ENCODE data around the gene UCKL1.
"Not testable (repeated sequence)": the region's sequence is repeated elsewhere in the genome, so short reads cannot be mapped to it uniquely, and the experiment has no call there.

The UCKL1 gene

DNA sequence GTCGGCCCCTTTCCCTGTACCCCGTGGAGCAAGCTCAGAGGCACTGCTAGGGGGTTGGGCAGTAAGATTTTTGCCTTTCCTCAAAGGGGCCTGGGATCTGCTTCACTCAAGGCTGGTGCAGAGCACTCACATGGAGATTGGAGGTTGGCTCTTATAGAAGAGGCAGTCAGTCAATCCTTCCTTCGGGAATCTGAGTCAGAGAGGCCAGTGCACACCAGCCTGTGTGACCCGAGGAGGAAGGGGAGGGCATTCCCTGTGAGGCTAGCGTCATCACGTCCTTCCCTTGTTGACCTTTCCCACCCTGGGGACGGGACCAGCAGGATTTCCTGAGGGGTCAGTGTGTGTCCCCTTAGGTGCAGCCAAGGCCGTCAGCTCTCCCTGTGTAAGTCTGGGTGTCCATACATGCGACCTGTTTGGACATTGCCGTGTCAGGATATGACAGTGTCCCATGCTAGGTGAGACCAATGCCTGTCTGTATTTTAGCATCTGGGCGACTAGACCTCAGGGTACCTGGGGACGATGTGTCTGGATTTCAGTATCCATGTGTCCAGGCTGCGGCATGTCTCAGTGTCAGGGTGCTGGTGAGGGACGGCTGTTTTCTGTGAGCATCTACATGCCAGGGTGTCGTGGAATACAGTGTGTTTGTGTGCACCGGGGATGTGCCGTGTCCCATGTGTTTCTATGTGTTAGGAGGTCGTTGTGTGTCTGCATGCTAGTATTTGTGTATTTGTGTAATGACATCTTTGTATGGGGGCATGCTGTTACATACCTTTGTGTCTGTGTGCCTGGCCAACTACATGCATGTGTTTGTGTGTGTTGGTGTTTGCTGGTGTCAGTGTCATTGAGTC is 16.3 kb upstream of the UCKL1 start:
- DNase-seq, result no peak

GRCh38 chr20:63971960-63972311 is 15.7 kb upstream of the UCKL1 start:
- DNase-seq, result not testable (repeated sequence)

- DNase-seq, result no peak
Measured at GRCh38 chr20:63970714-63971431, 14.7 kb upstream of the UCKL1 start.

GRCh38 chr20:63969838-63970713 is 13.9 kb upstream of the UCKL1 start, which contains the start of gene ZNF512B:
TSS of gene ZNF512B (minus strand) at chr20:63969930. CDS start at chr20:63967950, 1,980 bp downstream.
- no peak for DNase-seq

DNA sequence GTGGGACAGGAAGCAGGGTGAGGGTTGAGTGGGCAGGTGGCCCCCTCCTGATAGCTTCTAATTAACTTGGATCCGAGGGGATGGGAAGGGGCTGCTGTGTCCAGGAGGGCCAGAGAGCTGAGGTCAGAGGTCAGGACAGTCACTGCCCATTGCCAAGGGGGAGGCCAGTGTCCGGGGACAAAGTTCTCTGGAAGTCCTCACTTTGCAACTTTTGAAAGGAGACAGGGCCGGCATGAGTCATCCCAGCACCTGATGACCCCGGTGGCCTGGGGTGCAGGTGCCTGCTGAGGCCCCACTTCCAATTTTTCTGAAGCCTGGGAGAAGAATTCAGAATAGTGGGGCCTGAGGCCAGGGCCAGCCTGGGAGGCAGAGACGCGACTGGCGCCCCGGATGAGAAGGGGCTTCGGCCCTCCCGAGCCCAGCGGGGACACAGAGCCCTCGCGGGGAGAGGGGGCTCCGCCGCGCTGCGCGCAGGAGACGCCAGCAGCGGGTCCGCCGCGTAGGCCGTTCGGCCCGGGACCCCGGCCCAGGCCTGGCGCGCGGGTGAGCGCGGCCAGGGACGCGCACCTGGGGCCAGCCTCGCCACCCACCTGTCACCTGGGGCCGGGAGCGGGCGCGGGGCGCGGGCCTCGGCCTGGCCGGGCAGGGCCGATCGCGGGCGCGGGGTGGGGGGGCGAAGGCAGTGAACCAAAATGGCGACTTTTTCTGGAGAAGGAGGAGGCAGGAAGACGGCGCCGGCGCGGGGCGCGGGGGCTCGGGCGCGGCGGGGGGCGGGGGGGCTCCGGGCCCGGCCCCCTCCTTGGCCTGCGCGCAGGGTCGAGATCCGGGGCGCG is 12.9 kb upstream of the UCKL1 start:
- no peak for DNase-seq

DNA sequence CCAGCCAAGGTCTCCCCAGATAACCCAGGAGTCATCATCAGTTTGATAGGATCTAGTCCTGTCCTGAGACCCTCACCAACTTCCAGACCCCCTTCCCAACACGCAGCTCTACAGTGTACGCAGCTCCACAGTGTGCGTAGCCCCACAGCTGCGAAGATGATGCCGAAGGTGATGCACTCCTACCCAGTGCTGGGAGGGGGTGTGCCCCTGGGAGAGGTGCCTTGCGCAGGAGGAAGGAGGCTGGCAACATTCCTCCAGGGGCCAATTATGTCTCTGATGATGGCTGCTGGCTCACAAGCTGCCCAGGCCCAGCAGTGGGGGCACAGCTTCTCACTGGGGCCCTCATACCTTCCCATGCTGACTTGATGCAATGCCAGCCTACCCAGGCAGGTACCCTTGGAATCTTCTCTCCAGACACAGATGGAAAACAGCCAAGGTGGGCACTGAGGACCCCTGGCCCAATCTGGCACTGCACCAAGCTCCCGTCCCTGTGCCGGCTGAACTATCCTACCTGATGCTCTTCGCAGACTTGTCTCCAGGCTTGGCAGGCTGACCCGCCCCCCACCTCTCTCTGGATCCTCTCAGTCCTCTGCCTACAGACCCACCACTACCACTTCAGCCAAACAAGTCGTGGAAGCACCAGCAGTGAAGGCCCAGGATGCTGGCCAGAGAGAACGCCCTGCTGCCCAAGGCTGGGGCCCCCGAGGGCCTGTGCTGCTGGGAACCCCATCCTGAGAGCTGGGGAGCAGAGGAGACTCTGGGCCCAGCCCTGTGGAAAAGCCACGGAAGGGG is 12.1 kb upstream of the UCKL1 start:
- DNase-seq, result no peak

- DNase-seq, result no peak
Measured at GRCh38 chr20:63967330-63968135, 11.3 kb upstream of the UCKL1 start.

- no peak for DNase-seq
Measured at GRCh38 chr20:63966944-63967322, 10.7 kb upstream of the UCKL1 start.

DNA sequence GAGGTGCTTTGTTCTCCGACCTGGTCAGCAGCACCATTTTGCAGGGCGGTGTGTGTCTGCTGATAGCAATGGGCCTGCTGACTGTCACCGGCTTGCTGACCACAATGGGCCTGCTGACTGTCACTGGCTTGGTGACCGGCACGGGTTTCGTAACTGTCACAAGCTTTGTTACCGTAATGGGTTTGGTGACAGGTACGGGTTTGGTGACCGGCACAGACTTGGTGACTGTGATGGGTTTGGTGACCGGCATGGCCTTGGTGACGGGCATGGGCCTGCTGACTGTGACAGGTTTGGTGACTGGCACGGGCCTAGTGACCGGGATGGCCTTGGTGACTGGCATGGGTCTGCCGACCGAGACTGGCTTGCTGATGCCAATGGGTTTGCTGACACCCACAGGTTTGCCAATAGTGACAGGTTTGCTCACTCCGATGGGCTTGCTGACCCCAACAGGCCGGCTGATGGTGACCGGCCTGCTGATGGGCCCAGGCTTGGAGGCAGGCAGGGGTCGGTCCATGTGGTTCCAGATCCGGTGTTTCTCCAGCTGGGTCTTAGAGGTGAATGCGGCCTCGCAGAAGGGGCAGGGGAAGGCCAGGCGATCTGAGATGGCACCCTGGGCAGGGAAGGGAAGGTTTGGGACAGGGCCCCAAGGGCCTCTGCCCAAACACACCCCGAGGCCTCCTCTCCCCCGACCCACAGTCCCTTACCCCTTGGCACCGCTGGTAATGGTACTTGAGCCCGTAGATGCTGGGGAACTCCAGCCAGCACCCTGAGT is 10.1 kb upstream of the UCKL1 start:
- DNase-seq, result no peak

- DNase-seq, result no peak
Measured at GRCh38 chr20:63964412-63964811, 8.2 kb upstream of the UCKL1 start.

DNA sequence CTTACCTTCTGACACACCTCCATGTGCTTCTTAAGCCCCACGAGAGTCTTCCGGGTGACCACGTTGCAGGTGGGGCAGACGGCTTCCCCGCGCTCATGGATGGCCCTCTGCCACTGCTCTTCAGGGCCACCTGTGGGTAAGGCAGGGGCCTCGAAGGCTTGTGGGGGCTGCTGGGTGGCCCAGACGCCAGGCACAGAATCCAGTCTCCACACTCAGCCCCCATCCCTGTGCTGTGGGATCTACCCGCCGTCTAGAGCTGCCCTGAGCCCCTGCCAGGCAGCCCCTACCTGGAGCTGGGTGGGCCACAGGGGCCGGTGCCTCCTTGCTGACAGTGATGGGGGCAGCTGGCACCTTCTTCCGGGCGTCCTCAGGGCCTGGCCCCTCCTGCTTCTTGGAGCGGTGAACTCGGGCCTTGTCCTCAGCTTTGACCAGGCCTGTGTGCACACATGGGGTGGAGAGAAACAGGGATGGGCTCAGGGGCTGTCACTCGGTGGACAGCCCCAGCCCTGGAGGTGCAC is 7.6 kb upstream of the UCKL1 start:
- DNase-seq, result no peak

DNA sequence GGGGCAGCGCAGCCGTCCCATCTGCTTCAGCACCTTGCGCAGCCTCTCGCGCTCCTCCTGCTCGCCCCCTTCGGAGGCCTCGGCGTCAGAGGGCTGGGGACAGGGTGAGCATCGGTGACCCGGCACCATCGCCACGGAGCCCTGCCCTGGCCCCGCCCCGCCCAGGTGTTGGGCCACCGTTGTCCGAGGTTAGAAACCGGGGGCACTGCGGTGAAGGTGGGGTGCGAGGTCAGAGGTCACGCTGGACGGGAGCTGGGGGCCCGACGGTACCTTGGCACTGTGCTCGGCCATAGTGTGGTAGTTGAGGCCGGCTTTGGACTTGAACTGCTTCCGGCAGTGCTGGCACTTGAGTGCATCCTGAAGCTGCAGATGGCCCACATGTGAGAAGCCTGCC is 7.1 kb upstream of the UCKL1 start:
- DNase-seq, result no peak

DNA sequence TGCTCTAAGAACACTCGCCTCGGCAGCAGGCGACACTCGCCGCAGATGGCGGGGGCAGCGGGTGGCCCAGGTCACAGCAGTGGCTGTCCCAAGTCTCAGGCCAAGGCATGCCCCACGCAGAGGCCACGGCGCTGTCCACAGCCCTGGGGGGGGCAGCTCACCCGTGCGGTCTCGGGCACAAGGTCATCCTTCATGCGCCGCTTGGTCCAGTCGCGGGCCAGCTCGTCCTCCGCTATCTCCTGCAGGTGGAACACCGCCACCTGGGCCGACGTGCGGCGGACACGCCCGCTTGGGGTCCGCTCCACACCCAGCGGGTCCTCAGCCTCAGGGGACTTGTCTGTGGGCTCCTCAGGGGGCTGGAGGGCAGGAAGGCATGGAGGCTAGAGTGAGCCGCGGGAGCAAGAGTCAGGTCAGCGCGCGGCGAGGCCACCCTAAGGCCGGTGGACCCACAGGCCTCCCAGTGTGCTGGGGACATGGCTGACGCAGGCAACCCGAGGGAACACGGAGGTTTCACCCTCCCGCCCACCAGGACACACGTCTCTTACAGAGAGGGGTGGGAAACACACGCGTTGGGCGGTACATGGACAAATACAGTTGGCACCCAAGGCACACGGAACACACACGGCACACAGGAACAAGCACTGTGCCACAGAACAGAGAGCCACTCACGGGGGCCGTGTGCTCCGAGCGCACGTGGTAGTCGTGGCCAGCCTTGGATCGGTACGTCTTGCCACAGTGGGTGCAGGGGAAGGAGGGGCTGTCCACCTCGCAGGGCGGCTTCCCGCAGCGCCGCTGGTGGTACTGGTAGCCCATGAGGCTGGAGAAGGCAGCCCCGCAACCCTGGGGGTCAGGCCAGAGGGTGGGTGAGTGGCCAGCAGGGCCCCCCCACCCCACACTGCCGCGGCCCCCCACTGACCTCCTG is 6.5 kb upstream of the UCKL1 start:
- DNase-seq, result no peak

GRCh38 chr20:63961664-63962425 is 5.6 kb upstream of the UCKL1 start:
- no peak for DNase-seq

DNA sequence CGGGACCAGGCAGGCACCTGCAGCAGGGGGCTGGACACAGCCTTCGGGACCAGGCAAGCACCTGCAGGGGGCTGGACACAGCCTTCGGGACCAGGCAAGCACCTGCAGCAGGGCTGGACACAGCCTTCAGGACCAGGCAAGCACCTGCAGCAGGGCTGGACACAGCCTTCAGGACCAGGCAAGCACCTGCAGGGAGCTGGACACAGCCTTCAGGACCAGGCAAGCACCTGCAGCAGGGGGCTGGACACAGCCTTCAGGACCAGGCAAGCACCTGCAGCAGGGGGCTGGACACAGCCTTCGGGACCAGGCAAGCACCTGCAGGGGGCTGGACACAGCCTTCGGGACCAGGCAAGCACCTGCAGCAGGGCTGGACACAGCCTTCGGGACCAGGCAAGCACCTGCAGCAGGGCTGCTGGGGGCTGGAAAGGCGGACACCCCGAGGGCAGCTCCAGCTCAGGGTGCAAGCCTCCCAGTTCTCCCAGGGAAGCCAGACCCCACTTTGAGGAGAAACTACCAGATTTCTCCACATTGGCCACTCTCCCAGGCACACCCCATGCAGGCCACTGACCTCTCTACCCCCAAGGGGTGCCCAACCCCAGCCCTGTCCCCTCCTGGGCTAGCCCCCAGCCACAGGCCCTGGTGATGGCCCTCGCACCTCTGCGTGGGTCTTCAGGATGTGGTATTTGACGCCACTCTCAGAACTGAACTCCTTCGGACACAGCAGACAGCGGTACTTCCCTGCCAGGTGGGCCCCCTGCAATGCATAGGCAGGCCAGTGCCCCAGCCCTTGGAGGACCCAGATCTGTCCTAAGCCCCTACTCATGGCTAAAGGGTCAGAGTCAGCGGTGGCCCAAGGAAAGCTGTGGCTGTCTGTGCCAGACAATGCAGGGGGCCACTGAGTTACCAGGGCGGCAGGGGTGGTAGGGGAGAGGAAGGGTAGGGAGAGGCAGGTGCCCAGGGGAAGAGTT is 4.7 kb upstream of the UCKL1 start:
- not testable (repeated sequence) for DNase-seq

DNA sequence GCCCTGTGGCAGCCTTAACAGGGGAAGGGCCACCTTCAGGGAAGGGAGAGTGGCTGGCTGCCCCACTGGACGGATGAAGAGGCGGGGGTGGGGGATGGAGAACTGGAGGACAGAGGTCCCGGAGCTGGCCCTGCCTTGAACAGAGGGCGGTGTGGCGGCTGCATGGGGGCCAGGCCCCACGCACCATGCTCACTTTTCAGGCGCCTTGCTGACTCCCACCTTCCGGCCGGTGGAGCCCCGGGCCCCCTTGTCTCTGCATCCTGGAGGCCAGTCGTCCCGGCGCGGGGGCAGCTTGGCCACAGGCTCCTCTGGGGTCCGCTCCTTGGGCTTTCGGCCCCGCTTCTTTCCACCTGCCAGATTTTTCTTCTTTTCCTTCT is 3.5 kb upstream of the UCKL1 start:
- DNase-seq, result no peak

Data from NCI-H2081 treated with DMSO at 0.1 percent for 48 hours (cell line).